Measurements from ENCODE around the gene GRWD1. TPM values are rescaled to one million over a fixed set of nuclear protein-coding genes. Genes with fewer than 3 reads are reported as not detected.
"Not testable (repeated sequence)": the region's sequence is repeated elsewhere in the genome, so short reads cannot be mapped to it uniquely, and the experiment has no call there.

GRWD1 gene
- total and polyA plus RNA-seq, 2 of the 4 experiments (the other 2 are of a cell fraction): 22.0 to 22.5 TPM

DNA sequence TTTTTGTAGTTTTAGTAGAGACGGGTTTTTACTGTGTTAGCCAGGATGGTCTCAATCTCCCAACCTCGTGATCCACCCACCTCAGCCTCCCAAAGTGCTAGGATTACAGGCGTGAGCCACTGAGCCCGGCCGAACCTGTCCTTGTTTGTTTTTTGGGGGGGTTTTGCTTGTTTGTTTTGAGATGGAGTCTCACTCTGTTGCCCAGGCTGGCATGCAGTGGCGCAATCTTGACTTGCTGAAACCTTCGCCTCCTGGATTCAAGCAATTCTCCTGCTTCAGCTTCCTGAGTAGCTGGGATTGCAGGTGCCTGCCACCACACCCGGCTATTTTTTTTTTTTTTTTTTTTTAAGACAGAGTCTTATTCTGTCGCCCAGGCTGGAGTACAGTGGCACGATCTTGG, 40.9 kb downstream of the GRWD1 start:
- intact Hi-C loops (cut with micrococcal nuclease); H3K4ac ChIP-seq (ENCODE audit: low read depth, low read length); H2BK120ac ChIP-seq (ENCODE audit: low read depth, low read length); H2AK9ac ChIP-seq (replicated peaks; ENCODE audit: low read depth, low read length, poor library complexity); H3K23ac ChIP-seq (ENCODE audit: low read depth, low read length); H2BK20ac ChIP-seq (ENCODE audit: low read depth, low read length); H3K14ac ChIP-seq (replicated peaks; ENCODE audit: low read depth, low read length); H2AFZ ChIP-seq (replicated peaks; ENCODE audit: low read length, poor library complexity); POLR2A ChIA-PET (ENCODE audit: unreplicated experiment); H2BK5ac ChIP-seq (ENCODE audit: low read depth, low read length, poor library complexity, severe bottlenecking); H3K9me3 ChIP-seq (ENCODE audit: control insufficient read depth, insufficient read depth, low read length); DNase-seq; H3K27ac ChIP-seq (ENCODE audit: insufficient read depth, low read length); dilution Hi-C loops (cut with HindIII; ENCODE audit: low sequenced_read_pairs, unreplicated experiment); H3K36me3 ChIP-seq (ENCODE audit: control insufficient read depth, insufficient read depth, low read length); H3K18ac ChIP-seq (ENCODE audit: low read depth, low read length); in situ Hi-C loops (cut with MboI; ENCODE audit: low sequenced_read_pairs); H3K56ac ChIP-seq (ENCODE audit: extremely low read depth, insufficient read depth, low read length); H4K20me1 ChIP-seq (ENCODE audit: insufficient read depth, low read length); H4K5ac ChIP-seq (ENCODE audit: low read depth, low read length); H3K4me3 ChIP-seq (ENCODE audit: insufficient read depth, low read depth, low read length); BruUV-seq (replicated peaks); H3K27me3 ChIP-seq (ENCODE audit: control insufficient read depth, insufficient read depth, low read length); H4K91ac ChIP-seq (ENCODE audit: insufficient read depth, low read depth, low read length); H4K8ac ChIP-seq (ENCODE audit: low read depth in 2 of 2, low read length in 2 of 2); ATAC-seq (ENCODE audit: low read depth); H3K79me1 ChIP-seq (ENCODE audit: low read depth in 1 of 2, low read length in 2 of 2); H2BK15ac ChIP-seq (ENCODE audit: low read depth, low read length); H3K4me2 ChIP-seq (ENCODE audit: low read depth, low read length); H2AK5ac ChIP-seq (ENCODE audit: low read depth, low read length); H3K9ac ChIP-seq (ENCODE audit: low read depth, low read length): not testable (repeated sequence)
- WGBS, 2 experiments (ENCODE audit: extremely low coverage in 2 of 2, insufficient read length in 1 of 2): no CpG with 5 or more reads among the region's 10 CpGs
- peaks cover 11% of the 10 kb centered on the region for H3K9me1 ChIP-seq (ENCODE audit: insufficient read depth, low read length)
- CTCF ChIA-PET: interaction anchor here (4.4 kb wide), 1 partner anchor 98 kb away, joined by 35 read pairs; no protein-coding TSS in a partner anchor
- H3K4me1 ChIP-seq (ENCODE audit: control insufficient read depth, insufficient read depth, low read length): peaks cover 21% of the 10 kb centered on the region
